Immature natural killer cell (primary cell): Measurements from ENCODE around the gene CCL23. TPM values are rescaled to one million over a fixed set of nuclear protein-coding genes. Genes with fewer than 3 reads are reported as not detected.
"Not testable (repeated sequence)": the region's sequence is repeated elsewhere in the genome, so short reads cannot be mapped to it uniquely, and the experiment has no call there.

Experiments used
- DNase-seq, 3 donors: peaks; one replicate each; pipeline ENCODE4 v3.0.0; 2022; ENCODE audit warnings: mixed read lengths in 1 of 3
- H3K27ac Mint-ChIP-seq, 6 donors: one replicate each; pipeline ENCODE4 v1.8.0; 2020; ENCODE audit warnings: mixed read lengths in 6 of 6, mild to moderate bottlenecking in 5 of 6, inconsistent platforms in 4 of 6, moderate library complexity in 3 of 6
- H3K27me3 Mint-ChIP-seq, 3 donors: one replicate each; pipeline ENCODE4 v1.8.0; 2020 to 2021; ENCODE audit warnings: low read depth in 3 of 3, mild to moderate bottlenecking in 3 of 3, mixed read lengths in 3 of 3, moderate library complexity in 3 of 3, inconsistent platforms in 1 of 3
- H3K36me3 Mint-ChIP-seq, 3 donors: one replicate each; pipeline ENCODE4 v1.8.0; 2020; ENCODE audit warnings: mixed read lengths in 3 of 3, inconsistent platforms in 2 of 3, mild to moderate bottlenecking in 2 of 3
- H3K4me1 Mint-ChIP-seq, 2 donors: one replicate each; pipeline ENCODE4 v1.8.0; 2020; ENCODE audit warnings: inconsistent platforms in 2 of 2, mild to moderate bottlenecking in 2 of 2, mixed read lengths in 2 of 2, moderate library complexity in 1 of 2
- H3K4me3 Mint-ChIP-seq, 5 donors: one replicate each; pipeline ENCODE4 v1.8.0; 2020; ENCODE audit warnings: mild to moderate bottlenecking in 5 of 5, mixed read lengths in 5 of 5, inconsistent platforms in 3 of 5, moderate library complexity in 3 of 5
- H3K9me3 Mint-ChIP-seq, 6 donors: one replicate each; pipeline ENCODE4 v1.8.0; 2020; ENCODE audit warnings: mild to moderate bottlenecking in 6 of 6, mixed read lengths in 6 of 6, inconsistent platforms in 4 of 6, moderate library complexity in 3 of 6
- polyA plus RNA-seq, 3 donors: library from polyadenylated mRNA; unstranded; fragments of 300-500 nt; fragmentation: Illumina TruSeq; gene quantifications; one replicate each; pipeline ENCODE4 v1.2.3, GENCODE V29; 2021

CCL23 gene
- polyA plus RNA-seq, 3 donors from 2014 or later, result 0.60 to 2.6 (median 2.1) TPM

- Mint-ChIP-seq H3K27ac (peak within 1 kb of the TSS in 2 of 6 donors; percentile 49 to 50), H3K36me3 (no peaks in the 10 kb centered on the region), H3K4me3 (peak within 1 kb of the TSS in 1 of 5 donors; percentile 2), H3K27me3 (peaks cover 0 to 2% (median 0%) of the 10 kb centered on the region in 3 donors), H3K9me3 (peaks cover 0 to 3% (median 0%) of the 10 kb centered on the region in 6 donors), H3K4me1 (peaks cover 32 to 39% of the 10 kb centered on the region in 2 donors)
- no peak for DNase-seq
These were observed 16.5 kb downstream of the CCL23 start, which contains the start of gene CCL15 for GRCh38 chr17:36001110-36001771. Gene CCL15 (minus strand): TSS chr17:36001553. CDS start chr17:36001492, 61 bp downstream.

GRCh38 chr17:36000732-36001109, 17.1 kb downstream of the CCL23 start:
- Mint-ChIP-seq H3K9me3 (peaks cover 0 to 2% (median 0%) of the 10 kb centered on the region in 6 donors), H3K27ac (no peak overlapping the region), H3K4me1 (peaks cover 28 to 34% of the 10 kb centered on the region in 2 donors), H3K36me3 (no peaks in the 10 kb centered on the region), H3K4me3 (no peak overlapping the region), H3K27me3 (no peaks in the 10 kb centered on the region)
- no peak for DNase-seq

GRCh38 chr17:35998756-35999155, 19.0 kb downstream of the CCL23 start:
- H3K4me1 Mint-ChIP-seq, result peaks cover 11 to 16% of the 10 kb centered on the region in 2 donors
- no peak overlapping the region for H3K4me3 Mint-ChIP-seq
- peaks cover 0 to 2% (median 0%) of the 10 kb centered on the region in 6 donors for H3K9me3 Mint-ChIP-seq
- no peaks in the 10 kb centered on the region for H3K36me3 Mint-ChIP-seq
- H3K27ac Mint-ChIP-seq, result peak overlapping the region in 5 of 6 donors; percentile 31 to 62 (median 53)
- peaks cover 0 to 2% (median 0%) of the 10 kb centered on the region in 3 donors for H3K27me3 Mint-ChIP-seq
- DNase-seq, result no peak

GRCh38 chr17:35998018-35998545, 19.7 kb downstream of the CCL23 start:
- DNase-seq, result no peak
- Mint-ChIP-seq H3K4me3 (peak overlapping the region in 1 of 5 donors; percentile 12), H3K27me3 (peaks cover 0 to 2% (median 0%) of the 10 kb centered on the region in 3 donors), H3K36me3 (no peaks in the 10 kb centered on the region), H3K27ac (no peak overlapping the region), H3K9me3 (peaks cover 0 to 2% (median 0%) of the 10 kb centered on the region in 6 donors), H3K4me1 (peaks cover 8 to 12% of the 10 kb centered on the region in 2 donors)

- not testable (repeated sequence) for DNase-seq, H3K36me3 Mint-ChIP-seq, H3K9me3 Mint-ChIP-seq, H3K4me3 Mint-ChIP-seq, H3K27me3 Mint-ChIP-seq
- peaks cover 8 to 16% of the 10 kb centered on the region in 2 donors for H3K4me1 Mint-ChIP-seq
- peak overlapping the region in 1 of 6 donors; percentile 22 for H3K27ac Mint-ChIP-seq
These were observed 22.4 kb downstream of the CCL23 start for GRCh38 chr17:35995346-35995745.

- Mint-ChIP-seq H3K27ac (peak overlapping the region in 1 of 6 donors; percentile 24), H3K27me3 (peaks cover 0 to 5% (median 0%) of the 10 kb centered on the region in 3 donors), H3K4me3 (peak overlapping the region in 1 of 5 donors; percentile 30), H3K9me3 (peaks cover 0 to 10% (median 3%) of the 10 kb centered on the region in 6 donors), H3K36me3 (peaks cover 0 to 9% (median 4%) of the 10 kb centered on the region in 3 donors), H3K4me1 (peaks cover 0 to 6% of the 10 kb centered on the region in 2 donors)
- DNase-seq, result no peak
These were observed 26.7 kb downstream of the CCL23 start for GRCh38 chr17:35991075-35991474.

- H3K36me3 Mint-ChIP-seq, result peaks cover 0 to 9% (median 4%) of the 10 kb centered on the region in 3 donors
- peak overlapping the region in 2 of 6 donors; percentile 19 to 43 for H3K27ac Mint-ChIP-seq
- peaks cover 4 to 13% of the 10 kb centered on the region in 2 donors for H3K4me1 Mint-ChIP-seq
- no peak for DNase-seq
- peaks cover 0 to 10% (median 3%) of the 10 kb centered on the region in 6 donors for H3K9me3 Mint-ChIP-seq
- no peak overlapping the region for H3K4me3 Mint-ChIP-seq
- peaks cover 0 to 3% (median 2%) of the 10 kb centered on the region in 3 donors for H3K27me3 Mint-ChIP-seq
These were observed 29.6 kb downstream of the CCL23 start for GRCh38 chr17:35988164-35988563.

GRCh38 chr17:35986643-35987042, 31.1 kb downstream of the CCL23 start, which contains the start of gene CCL14:
Gene CCL14 (minus strand): TSS chr17:35986729. CDS start chr17:35986649, 80 bp downstream.
- no peak for DNase-seq
- Mint-ChIP-seq H3K4me1 (peaks cover 18 to 28% of the 10 kb centered on the region in 2 donors), H3K9me3 (peaks cover 0 to 10% (median 3%) of the 10 kb centered on the region in 6 donors), H3K4me3 (no peak within 1 kb of the TSS), H3K36me3 (peaks cover 0 to 9% (median 4%) of the 10 kb centered on the region in 3 donors), H3K27ac (peak within 1 kb of the TSS in 3 of 6 donors; percentile 20 to 53 (median 38)), H3K27me3 (peaks cover 0 to 2% (median 2%) of the 10 kb centered on the region in 3 donors)

- peaks cover 0 to 3% (median 2%) of the 10 kb centered on the region in 3 donors for H3K27me3 Mint-ChIP-seq
- peak overlapping the region in 2 of 6 donors; percentile 37 to 65 for H3K27ac Mint-ChIP-seq
- H3K4me1 Mint-ChIP-seq, result peaks cover 20 to 25% of the 10 kb centered on the region in 2 donors
- peaks cover 0 to 6% (median 3%) of the 10 kb centered on the region in 6 donors for H3K9me3 Mint-ChIP-seq
- DNase-seq, result no peak
- peaks cover 0 to 12% (median 5%) of the 10 kb centered on the region in 3 donors for H3K36me3 Mint-ChIP-seq
- H3K4me3 Mint-ChIP-seq, result no peak overlapping the region
These were observed 33.6 kb downstream of the CCL23 start for GRCh38 chr17:35984140-35984539.

GRCh38 chr17:35982409-35983191, 35.2 kb downstream of the CCL23 start:
- H3K4me3 Mint-ChIP-seq, result no peak overlapping the region
- H3K9me3 Mint-ChIP-seq, result peaks cover 0 to 2% (median 0%) of the 10 kb centered on the region in 6 donors
- peaks cover 32 to 33% of the 10 kb centered on the region in 2 donors for H3K4me1 Mint-ChIP-seq
- DNase-seq, result no peak
- peaks cover 0 to 3% (median 2%) of the 10 kb centered on the region in 3 donors for H3K27me3 Mint-ChIP-seq
- H3K36me3 Mint-ChIP-seq, result peaks cover 0 to 14% (median 5%) of the 10 kb centered on the region in 3 donors
- peak overlapping the region in 4 of 6 donors; percentile 41 to 81 (median 68) for H3K27ac Mint-ChIP-seq

- Mint-ChIP-seq H3K27ac (peak overlapping the region in 4 of 6 donors; percentile 41 to 81 (median 68)), H3K36me3 (peaks cover 0 to 14% (median 5%) of the 10 kb centered on the region in 3 donors), H3K27me3 (peaks cover 0 to 3% (median 2%) of the 10 kb centered on the region in 3 donors), H3K4me3 (no peak overlapping the region), H3K4me1 (peaks cover 36 to 38% of the 10 kb centered on the region in 2 donors), H3K9me3 (peaks cover 0 to 2% (median 0%) of the 10 kb centered on the region in 6 donors)
- peak; percentile 17 to 37 (median 33) for DNase-seq
These were observed 35.9 kb downstream of the CCL23 start for GRCh38 chr17:35981908-35982330.

- Mint-ChIP-seq H3K36me3 (peaks cover 0 to 19% (median 5%) of the 10 kb centered on the region in 3 donors), H3K27ac (peak within 1 kb of the TSS in 4 of 6 donors; percentile 56 to 81 (median 68)), H3K4me1 (peaks cover 43 to 45% of the 10 kb centered on the region in 2 donors), H3K9me3 (peaks cover 0 to 2% (median 0%) of the 10 kb centered on the region in 6 donors), H3K27me3 (peaks cover 0 to 4% (median 0%) of the 10 kb centered on the region in 3 donors), H3K4me3 (no peak within 1 kb of the TSS)
- no peak for DNase-seq
These were observed 36.5 kb downstream of the CCL23 start, which contains the start of gene CCL16 for GRCh38 chr17:35981246-35981645. Gene CCL16 (minus strand): TSS chr17:35981497. CDS start chr17:35981420, 77 bp downstream.

GRCh38 chr17:35978346-35978745, 39.4 kb downstream of the CCL23 start:
- peak overlapping the region in 3 of 6 donors; percentile 35 to 60 (median 60) for H3K27ac Mint-ChIP-seq
- DNase-seq, result no peak
- H3K4me3 Mint-ChIP-seq, result no peak overlapping the region
- peaks cover 0 to 3% (median 0%) of the 10 kb centered on the region in 3 donors for H3K27me3 Mint-ChIP-seq
- peaks cover 0 to 1% (median 0%) of the 10 kb centered on the region in 6 donors for H3K9me3 Mint-ChIP-seq
- peaks cover 0 to 19% (median 8%) of the 10 kb centered on the region in 3 donors for H3K36me3 Mint-ChIP-seq
- peaks cover 46 to 49% of the 10 kb centered on the region in 2 donors for H3K4me1 Mint-ChIP-seq
